GM06990 (cell line): ENCODE measurements around the gene COPE.
"Not testable (repeated sequence)": the region's sequence is repeated elsewhere in the genome, so short reads cannot be mapped to it uniquely, and the experiment has no call there.

ENCODE experiments used
- DNase-seq: peaks from one replicate; pipeline ENCODE4 v3.0.0-alpha.2; 2011; ENCODE audit not compliant: insufficient read length; ENCODE audit errors: extremely low read depth
- H3K27me3 ChIP-seq: replicated peaks from 2 replicates; pipeline ENCODE4 v1.6.0; 2011; ENCODE audit warnings: low read length; ENCODE audit not compliant: control insufficient read depth, insufficient read depth
- H3K36me3 ChIP-seq: 2 replicates; pipeline ENCODE4 v1.5.1; 2011; ENCODE audit warnings: low read length; ENCODE audit not compliant: control insufficient read depth, insufficient read depth
- H3K4me3 ChIP-seq: replicated peaks from 2 replicates; pipeline ENCODE4 v1.5.1; 2011; ENCODE audit warnings: low read depth, mild to moderate bottlenecking, control low read depth, low read length
- CTCF ChIP-seq: IDR thresholded peaks from 2 replicates; pipeline ENCODE4 v1.5.1; 2011; ENCODE audit warnings: low read length, control low read depth, mild to moderate bottlenecking, inconsistent platforms; ENCODE audit not compliant: insufficient read depth, poor library complexity, severe bottlenecking

The COPE gene

DNA sequence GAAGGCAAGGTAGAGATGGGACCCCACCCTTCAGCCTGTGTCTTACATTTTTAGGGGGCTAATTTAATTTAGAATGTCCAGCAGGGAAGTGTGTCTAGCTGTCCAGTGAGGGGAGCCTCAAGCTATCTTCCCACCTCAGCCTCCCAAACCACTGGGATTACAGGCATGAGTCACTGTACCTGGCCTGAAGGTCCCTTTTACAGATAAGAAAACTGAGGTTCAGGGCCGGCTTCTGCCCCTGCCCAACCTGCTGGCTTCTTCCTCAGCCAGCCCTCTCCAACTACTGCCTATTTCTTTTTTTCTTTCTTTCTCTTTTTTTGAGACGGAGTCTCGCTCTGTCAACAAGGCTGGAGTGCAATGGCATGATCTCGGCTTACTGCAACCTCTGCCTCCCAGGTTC lies 41.2 kb upstream of the COPE start:
- DNase-seq, result no peak
- no peak overlapping the region for H3K4me3 ChIP-seq
- H3K36me3 ChIP-seq, result no peaks in the 10 kb centered on the region
- no peaks in the 10 kb centered on the region for H3K27me3 ChIP-seq
- no peak for TF ChIP-seq CTCF

GRCh38 chr19:18955042-18955441 lies 35.9 kb upstream of the COPE start:
- no peak for DNase-seq
- H3K36me3 ChIP-seq, result no peaks in the 10 kb centered on the region
- TF ChIP-seq CTCF, result no peak
- no peaks in the 10 kb centered on the region; the same call in 1 of the 2 replicates for H3K27me3 ChIP-seq
- H3K4me3 ChIP-seq, result no peak overlapping the region

- no peaks in the 10 kb centered on the region; the same call in 1 of the 2 replicates for H3K27me3 ChIP-seq
These were observed 34.9 kb upstream of the COPE start for GRCh38 chr19:18954094-18954493.

GRCh38 chr19:18952364-18953003 lies 33.3 kb upstream of the COPE start:
- not testable (repeated sequence) for H3K4me3 ChIP-seq, H3K36me3 ChIP-seq, H3K27me3 ChIP-seq, DNase-seq

More at GRCh38 chr19:18954094-18954493, 34.9 kb upstream of the COPE start:
- DNase-seq, result no peak
- no peak for TF ChIP-seq CTCF
- no peaks in the 10 kb centered on the region for H3K36me3 ChIP-seq
- no peak overlapping the region for H3K4me3 ChIP-seq

DNA sequence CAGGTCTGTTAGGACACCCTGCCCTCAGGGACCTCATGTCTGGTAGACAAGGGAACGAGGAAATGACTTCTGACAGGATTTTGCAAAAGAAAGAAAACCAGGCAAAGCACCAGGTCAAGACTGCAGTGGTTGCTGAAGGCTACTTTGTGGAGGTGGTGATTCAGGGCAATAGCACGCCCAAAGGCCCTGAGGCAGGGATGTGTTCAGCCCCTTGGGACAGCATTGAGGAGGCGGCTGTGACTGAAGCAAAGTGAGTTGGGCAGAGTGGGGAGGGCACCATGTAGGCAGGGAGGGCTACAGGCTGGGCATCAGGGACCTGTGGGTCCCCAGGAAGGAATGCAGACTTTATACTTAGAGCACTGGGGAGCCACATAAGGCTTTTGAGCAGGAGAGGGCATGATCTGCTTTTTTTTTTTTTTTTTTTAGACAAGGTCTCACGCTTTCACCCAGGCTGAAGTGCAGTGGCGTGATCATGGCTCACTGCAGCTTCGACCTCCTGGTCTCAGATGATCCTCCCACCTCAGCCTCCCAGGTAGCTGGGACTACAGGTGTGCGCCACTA lies 32.6 kb upstream of the COPE start:
- no peaks in the 10 kb centered on the region for H3K36me3 ChIP-seq
- no peak overlapping the region for H3K4me3 ChIP-seq
- no peaks in the 10 kb centered on the region; the same call in 1 of the 2 replicates for H3K27me3 ChIP-seq
- no peak for TF ChIP-seq CTCF
- DNase-seq, result no peak

GRCh38 chr19:18949858-18950257 lies 30.7 kb upstream of the COPE start:
- Histone ChIP-seq H3K36me3 (no peaks in the 10 kb centered on the region), H3K4me3 (no peak overlapping the region), H3K27me3 (no peaks in the 10 kb centered on the region; the same call in 1 of the 2 replicates)
- DNase-seq, result no peak
- no peak for TF ChIP-seq CTCF
